ENCODE measurements around the gene KANSL1. TPM values are rescaled to one million over a fixed set of nuclear protein-coding genes. Genes with fewer than 3 reads are reported as not detected.
"Not testable (repeated sequence)": the region's sequence is repeated elsewhere in the genome, so short reads cannot be mapped to it uniquely, and the experiment has no call there.

The KANSL1 gene
- total RNA-seq, 1 donor from 2014 or later, result 102 TPM

DNA sequence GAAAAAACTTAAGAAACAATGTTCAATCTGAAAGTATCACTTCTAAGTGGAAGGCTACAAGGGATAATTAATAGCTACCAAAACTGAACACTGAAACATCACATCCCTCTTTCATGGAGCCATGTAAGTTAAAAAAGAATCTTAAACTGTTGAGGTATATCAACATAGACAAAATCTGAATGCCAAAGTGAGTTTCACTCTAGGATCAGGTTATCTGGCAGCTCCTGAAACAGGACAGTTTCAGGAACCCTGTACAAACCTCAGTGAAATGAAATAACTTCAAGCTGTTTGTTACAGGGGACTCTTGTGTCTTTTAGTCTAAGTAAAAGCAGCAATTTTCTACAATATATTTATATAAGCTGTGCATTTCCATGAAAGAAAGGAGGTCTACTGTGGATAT, 73.2 kb downstream of the KANSL1 start:
- Mint-ChIP-seq H3K27me3 (ENCODE audit: unreplicated experiment) (no peaks in the 10 kb centered on the region), H3K4me3 (ENCODE audit: unreplicated experiment) (no peak overlapping the region), H3K9me3 (ENCODE audit: unreplicated experiment) (no peaks in the 10 kb centered on the region), H3K36me3 (ENCODE audit: unreplicated experiment) (peaks cover 4% of the 10 kb centered on the region), H3K4me1 (ENCODE audit: unreplicated experiment) (peaks cover 44% of the 10 kb centered on the region), H3K27ac (ENCODE audit: unreplicated experiment) (no peak overlapping the region)
- no peak for DNase-seq (ENCODE audit: extremely low spot score, unreplicated experiment)
- TF ChIP-seq, protein P1, sequence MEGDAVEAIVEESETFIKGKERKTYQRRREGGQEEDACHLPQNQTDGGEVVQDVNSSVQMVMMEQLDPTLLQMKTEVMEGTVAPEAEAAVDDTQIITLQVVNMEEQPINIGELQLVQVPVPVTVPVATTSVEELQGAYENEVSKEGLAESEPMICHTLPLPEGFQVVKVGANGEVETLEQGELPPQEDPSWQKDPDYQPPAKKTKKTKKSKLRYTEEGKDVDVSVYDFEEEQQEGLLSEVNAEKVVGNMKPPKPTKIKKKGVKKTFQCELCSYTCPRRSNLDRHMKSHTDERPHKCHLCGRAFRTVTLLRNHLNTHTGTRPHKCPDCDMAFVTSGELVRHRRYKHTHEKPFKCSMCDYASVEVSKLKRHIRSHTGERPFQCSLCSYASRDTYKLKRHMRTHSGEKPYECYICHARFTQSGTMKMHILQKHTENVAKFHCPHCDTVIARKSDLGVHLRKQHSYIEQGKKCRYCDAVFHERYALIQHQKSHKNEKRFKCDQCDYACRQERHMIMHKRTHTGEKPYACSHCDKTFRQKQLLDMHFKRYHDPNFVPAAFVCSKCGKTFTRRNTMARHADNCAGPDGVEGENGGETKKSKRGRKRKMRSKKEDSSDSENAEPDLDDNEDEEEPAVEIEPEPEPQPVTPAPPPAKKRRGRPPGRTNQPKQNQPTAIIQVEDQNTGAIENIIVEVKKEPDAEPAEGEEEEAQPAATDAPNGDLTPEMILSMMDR (IDR thresholded peaks at IDR 0.05), result no peak

DNA sequence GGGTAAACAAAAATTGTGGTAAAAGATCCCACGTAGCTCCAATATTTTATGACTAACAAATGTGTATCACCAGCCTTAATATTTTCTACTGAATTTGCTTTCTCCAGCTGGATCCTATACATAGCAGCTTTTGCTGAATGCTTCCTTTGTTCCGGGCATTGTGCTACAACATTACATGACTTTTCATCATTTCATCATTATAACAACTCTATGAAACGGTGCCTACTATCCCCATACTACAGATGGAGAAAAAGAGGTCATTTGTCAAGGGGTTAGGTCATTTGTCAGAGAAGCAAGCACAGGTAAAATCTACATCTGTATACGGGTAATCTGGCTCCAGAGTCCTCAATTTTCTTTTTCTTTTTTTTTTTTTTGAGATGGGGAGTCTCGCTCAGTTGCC, 74.3 kb downstream of the KANSL1 start:
- Mint-ChIP-seq H3K4me1 (ENCODE audit: unreplicated experiment) (peaks cover 53% of the 10 kb centered on the region), H3K4me3 (ENCODE audit: unreplicated experiment) (no peak overlapping the region), H3K27me3 (ENCODE audit: unreplicated experiment) (no peaks in the 10 kb centered on the region), H3K36me3 (ENCODE audit: unreplicated experiment) (peaks cover 2% of the 10 kb centered on the region), H3K9me3 (ENCODE audit: unreplicated experiment) (no peaks in the 10 kb centered on the region), H3K27ac (ENCODE audit: unreplicated experiment) (no peak overlapping the region)
- TF ChIP-seq, protein P1 (IDR thresholded peaks at IDR 0.05), result no peak
- no peak for DNase-seq (ENCODE audit: extremely low spot score, unreplicated experiment)

DNA sequence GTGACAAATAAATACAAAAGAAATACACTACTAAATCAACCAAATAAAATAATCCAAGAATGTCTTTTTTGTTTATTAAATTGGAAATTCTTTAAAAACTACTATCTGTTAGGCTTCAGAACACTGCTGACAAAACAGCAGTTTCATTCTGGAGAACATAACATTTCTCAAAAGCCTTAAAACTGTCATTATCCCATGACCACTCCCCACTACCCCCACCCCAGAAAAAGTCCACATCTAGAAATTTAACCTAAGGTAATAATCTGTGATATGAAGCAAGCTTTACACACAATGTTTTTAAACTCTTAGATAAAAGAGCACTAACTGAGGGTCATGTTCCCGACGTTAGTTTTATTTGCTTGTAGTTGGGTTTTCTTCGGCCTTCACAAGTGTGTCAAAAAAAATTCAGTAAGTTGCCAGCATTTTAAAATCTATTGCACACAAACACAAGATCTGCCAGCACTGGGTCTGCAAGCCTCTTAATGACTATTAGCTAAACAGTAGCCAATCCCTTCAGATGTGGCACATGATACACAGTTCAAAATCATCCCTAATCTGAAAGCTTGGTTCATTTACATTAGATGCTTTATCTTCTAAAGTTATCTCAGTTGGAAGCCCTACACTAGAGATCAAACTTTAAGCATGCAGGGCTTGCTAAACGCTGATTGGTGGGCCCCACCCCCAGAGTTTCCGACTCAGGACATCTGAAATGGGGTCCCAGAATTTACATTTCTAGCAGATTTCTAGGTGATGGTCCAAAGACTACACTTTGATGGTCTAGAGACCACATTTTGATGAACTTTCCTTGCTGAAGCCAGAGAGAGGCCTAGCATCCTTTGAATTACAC, 75.2 kb downstream of the KANSL1 start:
- peak overlapping the region; percentile 7 for H3K27ac Mint-ChIP-seq (ENCODE audit: unreplicated experiment)
- H3K4me3 Mint-ChIP-seq (ENCODE audit: unreplicated experiment), result no peak overlapping the region
- H3K4me1 Mint-ChIP-seq (ENCODE audit: unreplicated experiment), result peaks cover 58% of the 10 kb centered on the region
- TF ChIP-seq, protein P1 (IDR thresholded peaks at IDR 0.05), result no peak
- no peaks in the 10 kb centered on the region for H3K27me3 Mint-ChIP-seq (ENCODE audit: unreplicated experiment)
- H3K36me3 Mint-ChIP-seq (ENCODE audit: unreplicated experiment), result peaks cover 2% of the 10 kb centered on the region
- no peak for DNase-seq (ENCODE audit: extremely low spot score, unreplicated experiment)
- H3K9me3 Mint-ChIP-seq (ENCODE audit: unreplicated experiment), result no peaks in the 10 kb centered on the region

DNA sequence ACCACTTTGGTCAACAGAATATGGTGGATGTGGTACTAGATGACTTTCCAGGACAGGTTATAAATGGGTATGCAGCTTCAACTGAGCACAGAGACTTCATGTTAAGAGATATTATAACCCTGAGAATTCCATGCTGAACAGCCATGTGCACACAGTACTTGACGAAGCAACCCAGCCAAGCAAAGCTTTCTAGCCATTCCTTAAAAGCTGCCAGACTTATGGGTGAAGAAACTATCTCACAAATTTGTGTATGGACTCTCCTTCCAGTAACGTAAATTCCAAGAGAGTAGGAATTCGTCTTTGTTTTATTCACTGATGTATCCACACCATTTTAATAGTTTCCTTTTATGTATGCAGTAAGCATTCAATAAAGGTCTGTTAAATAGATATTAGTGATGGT, 76.1 kb downstream of the KANSL1 start:
- TF ChIP-seq, protein P1 (IDR thresholded peaks at IDR 0.05), result no peak
- H3K4me3 Mint-ChIP-seq (ENCODE audit: unreplicated experiment), result no peak overlapping the region
- H3K27me3 Mint-ChIP-seq (ENCODE audit: unreplicated experiment), result no peaks in the 10 kb centered on the region
- peaks cover 2% of the 10 kb centered on the region for H3K36me3 Mint-ChIP-seq (ENCODE audit: unreplicated experiment)
- H3K27ac Mint-ChIP-seq (ENCODE audit: unreplicated experiment), result no peak overlapping the region
- H3K4me1 Mint-ChIP-seq (ENCODE audit: unreplicated experiment), result peaks cover 56% of the 10 kb centered on the region
- no peak for DNase-seq (ENCODE audit: extremely low spot score, unreplicated experiment)
- no peaks in the 10 kb centered on the region for H3K9me3 Mint-ChIP-seq (ENCODE audit: unreplicated experiment)

DNA sequence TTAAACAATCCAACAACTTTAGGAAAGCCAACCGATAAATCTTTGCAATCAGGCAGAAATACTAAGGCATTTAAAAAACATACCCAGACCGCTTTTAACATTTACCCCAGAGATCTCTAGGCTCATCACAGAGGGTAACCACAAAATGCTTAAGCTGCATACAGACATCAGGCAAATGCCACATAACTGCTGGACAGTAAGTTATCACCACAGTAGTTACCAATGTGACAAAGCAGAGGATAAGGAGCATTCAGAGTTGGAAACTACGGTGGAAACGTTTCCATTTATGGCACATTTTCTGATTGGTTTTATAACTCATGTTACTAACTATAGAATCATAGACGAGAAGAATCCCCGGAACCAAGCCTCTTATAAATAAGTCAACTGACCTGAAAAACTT, 77.5 kb downstream of the KANSL1 start:
- H3K4me1 Mint-ChIP-seq (ENCODE audit: unreplicated experiment), result peaks cover 54% of the 10 kb centered on the region
- H3K4me3 Mint-ChIP-seq (ENCODE audit: unreplicated experiment), result no peak overlapping the region

DNA sequence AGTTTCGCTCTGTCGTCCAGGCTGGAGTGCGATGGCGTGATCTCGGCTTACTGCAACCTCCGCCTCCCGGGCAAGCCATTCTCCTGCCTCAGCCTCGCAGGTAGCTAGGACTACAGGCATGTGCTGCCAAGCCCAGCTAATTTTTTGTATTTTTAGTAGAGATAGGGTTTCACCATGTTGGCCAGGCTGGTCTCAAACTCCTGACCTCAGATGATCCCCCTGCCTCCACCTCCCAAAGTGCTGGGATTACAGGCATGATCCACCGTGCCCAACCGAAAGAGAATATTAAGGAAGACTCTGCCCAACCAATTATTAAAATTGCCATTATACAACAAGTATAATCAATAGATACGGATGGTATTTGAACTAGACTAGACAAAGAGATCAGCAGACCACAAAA, 82.0 kb downstream of the KANSL1 start:
- H3K36me3 Mint-ChIP-seq (ENCODE audit: unreplicated experiment); H3K9me3 Mint-ChIP-seq (ENCODE audit: unreplicated experiment); H3K27me3 Mint-ChIP-seq (ENCODE audit: unreplicated experiment); H3K4me3 Mint-ChIP-seq (ENCODE audit: unreplicated experiment); H3K27ac Mint-ChIP-seq (ENCODE audit: unreplicated experiment); DNase-seq (ENCODE audit: extremely low spot score, unreplicated experiment): not testable (repeated sequence)
- peaks cover 70% of the 10 kb centered on the region for H3K4me1 Mint-ChIP-seq (ENCODE audit: unreplicated experiment)

More for the DNA sequence above, 77.5 kb downstream of the KANSL1 start:
- Mint-ChIP-seq H3K9me3 (ENCODE audit: unreplicated experiment) (no peaks in the 10 kb centered on the region), H3K27me3 (ENCODE audit: unreplicated experiment) (no peaks in the 10 kb centered on the region), H3K36me3 (ENCODE audit: unreplicated experiment) (peaks cover 2% of the 10 kb centered on the region), H3K27ac (ENCODE audit: unreplicated experiment) (no peak overlapping the region)
- DNase-seq (ENCODE audit: extremely low spot score, unreplicated experiment), result no peak
- TF ChIP-seq, protein P1 (IDR thresholded peaks at IDR 0.05), result no peak

Data from osteocyte (in vitro differentiated cells).